ENCODE results near the gene WDR70.
A peak's percentile ranks its signal among the peaks of the same experiment; 100 is the strongest.

The WDR70 gene

GRCh38 chr5:37694867-37695266 is 315.7 kb downstream of the WDR70 start:
- DNase-seq = no peak

DNA sequence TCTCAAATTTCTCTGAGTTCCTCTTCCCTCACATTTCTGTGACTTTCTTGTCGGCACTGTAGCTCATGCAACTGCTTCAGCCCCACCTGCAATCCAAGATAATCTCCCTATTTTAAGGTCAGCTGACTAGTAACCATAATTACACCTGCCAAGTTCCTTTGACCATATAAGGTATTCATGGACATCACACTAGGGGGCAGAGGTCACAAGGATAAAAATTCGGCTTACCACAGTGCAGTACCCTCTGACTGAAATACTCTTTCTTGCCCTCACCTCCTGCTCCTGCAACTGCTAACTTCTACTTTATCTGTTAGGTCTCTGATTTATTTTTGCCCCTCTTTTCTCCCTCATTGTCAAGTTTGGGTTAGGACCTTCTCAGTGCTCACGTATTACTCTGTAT is 316.5 kb downstream of the WDR70 start:
- no peak for DNase-seq

- DNase-seq = no peak
Measured at GRCh38 chr5:37696190-37697021, 317.3 kb downstream of the WDR70 start.

- DNase-seq = no peak
Measured at GRCh38 chr5:37701868-37702267, 322.8 kb downstream of the WDR70 start.

GRCh38 chr5:37703841-37704241 is 324.7 kb downstream of the WDR70 start:
- DNase-seq = no peak

- DNase-seq = no peak
Measured at GRCh38 chr5:37704406-37704805, 325.3 kb downstream of the WDR70 start.

GRCh38 chr5:37709020-37709419 is 329.9 kb downstream of the WDR70 start:
- no peak for DNase-seq

- DNase-seq = no peak
Measured at GRCh38 chr5:37710965-37711364, 331.8 kb downstream of the WDR70 start.

DNA sequence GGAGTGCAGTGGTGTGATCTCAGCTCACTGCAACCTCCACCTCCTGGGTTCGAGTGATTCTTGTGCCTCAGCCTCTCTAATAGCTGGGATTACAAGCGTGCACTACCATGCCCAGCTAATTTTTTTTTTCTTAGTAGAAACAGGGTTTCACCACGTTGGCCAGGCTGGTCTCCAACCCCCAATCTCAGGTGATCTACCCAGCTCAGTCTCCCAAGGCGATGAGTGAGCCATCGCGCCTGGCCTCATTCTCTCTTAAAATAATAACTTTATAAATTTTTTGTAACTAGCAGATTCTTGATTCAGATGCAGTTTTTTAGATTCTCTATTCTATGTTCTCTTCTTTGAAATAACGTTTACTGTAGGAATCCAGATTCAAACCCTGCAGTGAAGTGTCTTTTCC is 333.6 kb downstream of the WDR70 start:
- DNase-seq = no peak

- DNase-seq = no peak
Measured at GRCh38 chr5:37714756-37715155, 335.6 kb downstream of the WDR70 start.

DNA sequence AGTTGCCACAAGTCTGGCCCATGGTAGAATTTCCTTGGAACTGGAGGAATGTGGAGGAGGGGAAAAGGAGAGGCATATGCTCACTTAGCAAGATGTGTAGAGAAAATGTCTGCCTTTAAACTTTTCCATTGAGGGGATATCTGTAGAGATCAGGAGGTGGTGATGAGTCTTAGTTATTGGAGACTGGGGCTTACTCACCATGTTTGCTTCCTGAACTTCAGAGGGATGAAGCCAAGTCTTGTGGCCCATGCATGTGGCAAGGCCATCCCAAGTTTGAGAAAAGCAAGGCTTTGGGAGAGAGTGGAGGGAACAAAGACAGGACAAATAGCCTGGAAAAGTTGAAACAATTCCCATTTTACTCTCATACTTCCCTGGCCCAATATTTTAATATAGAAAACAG is 336.2 kb downstream of the WDR70 start:
- no peak for DNase-seq

DNA sequence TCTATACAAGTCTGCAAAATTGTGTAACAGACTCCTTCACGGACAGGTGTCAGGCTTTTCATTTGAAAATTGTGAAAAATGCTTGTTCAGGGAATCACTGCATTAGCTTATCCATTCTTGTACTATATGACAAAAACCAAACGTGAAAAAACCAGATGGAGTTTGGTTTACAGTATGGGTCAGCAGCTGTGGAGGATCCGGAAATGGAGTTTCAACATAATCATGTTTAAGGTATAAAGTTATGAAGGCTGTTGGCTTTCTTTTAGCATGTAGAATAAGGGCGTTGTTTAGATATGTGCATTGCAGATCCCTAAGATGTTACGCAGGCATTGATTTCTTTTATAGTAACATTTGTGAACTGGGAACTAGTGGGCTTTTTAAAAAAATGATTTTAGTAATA is 336.9 kb downstream of the WDR70 start:
- no peak for DNase-seq

GRCh38 chr5:37716405-37716804 is 337.3 kb downstream of the WDR70 start:
- DNase-seq = no peak

- DNase-seq = no peak
Measured at GRCh38 chr5:37717276-37717612, 338.1 kb downstream of the WDR70 start.

GRCh38 chr5:37717613-37718431 is 338.7 kb downstream of the WDR70 start:
- DNase-seq = peak; percentile 94

DNA sequence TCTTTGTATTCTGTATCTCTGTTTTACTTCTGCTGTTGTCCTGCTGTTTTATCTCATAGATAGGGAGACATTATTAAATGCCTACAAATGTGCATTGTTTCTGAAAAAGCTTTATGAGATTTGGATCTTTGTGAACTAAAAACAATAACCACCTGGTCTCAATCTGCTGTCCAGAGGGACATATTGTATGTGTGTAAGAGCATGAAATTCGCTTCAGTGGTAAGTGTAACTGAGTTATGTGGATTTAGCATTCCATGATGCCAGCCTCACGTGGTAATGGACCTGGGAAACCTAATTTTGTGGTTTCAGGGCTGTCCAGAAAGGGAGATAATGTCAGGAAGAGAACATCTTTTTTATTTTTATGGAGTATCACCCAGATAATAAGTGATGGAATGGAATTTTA is 341.4 kb downstream of the WDR70 start:
- DNase-seq = no peak

DNA sequence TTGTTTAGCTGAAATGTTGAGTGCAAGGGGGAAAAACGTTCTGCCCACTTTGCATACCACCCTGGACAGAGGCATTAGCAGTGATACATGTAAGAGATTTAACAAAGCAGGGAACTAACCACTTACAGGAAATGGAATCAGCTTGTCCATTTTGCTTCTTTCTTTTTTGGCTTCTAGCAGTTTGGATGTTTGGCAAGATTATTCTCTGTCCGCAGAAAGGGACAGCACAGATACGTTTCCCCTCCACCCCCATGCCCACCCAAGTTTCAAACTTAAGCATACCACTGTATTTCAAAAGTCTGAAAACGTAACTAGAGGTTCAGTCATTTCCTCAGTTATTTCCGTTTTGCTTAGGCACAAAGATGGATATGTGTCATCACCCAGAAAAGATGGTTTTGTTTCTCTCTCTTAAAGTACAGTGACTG is 342.3 kb downstream of the WDR70 start:
- DNase-seq = no peak

- no peak for DNase-seq
Measured at GRCh38 chr5:37722236-37723161, 343.4 kb downstream of the WDR70 start.

DNA sequence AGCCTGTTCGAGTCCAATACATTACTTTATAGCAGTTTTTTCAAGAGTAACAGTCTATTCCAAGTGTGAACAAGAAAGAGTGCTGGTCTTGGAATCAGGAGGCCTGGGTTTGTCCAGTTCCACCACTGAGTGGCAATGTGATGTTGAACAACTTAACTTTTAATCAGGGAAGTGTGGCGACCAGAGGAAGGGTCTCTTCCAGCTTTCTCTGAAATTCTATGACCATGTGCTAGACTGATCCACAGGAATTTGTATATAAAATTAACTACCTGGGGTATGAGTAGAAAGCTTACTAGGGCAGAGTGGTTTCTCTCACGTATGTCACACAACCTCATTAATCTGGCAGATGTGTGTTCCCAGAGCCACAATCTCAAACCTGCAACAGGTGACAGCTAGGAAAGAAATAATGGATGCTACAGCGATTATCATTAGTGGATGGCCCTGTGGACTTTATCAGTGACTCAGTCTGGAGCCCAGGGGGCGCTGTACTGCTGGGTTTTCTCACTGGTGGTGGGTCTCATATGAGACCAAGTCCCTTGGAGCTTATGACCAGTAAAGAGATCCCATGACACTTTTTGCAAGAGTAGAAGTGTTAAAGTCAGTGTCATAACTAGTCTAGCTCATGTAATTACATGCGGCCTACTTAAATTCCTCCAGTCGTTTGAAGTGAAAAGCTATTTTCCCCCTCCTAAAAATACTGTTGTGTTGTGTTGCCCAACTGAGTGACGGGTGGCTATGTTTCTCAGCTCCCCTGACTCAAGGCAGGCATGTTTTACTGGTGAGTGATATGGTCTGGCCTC is 344.2 kb downstream of the WDR70 start:
- no peak for DNase-seq

DNA sequence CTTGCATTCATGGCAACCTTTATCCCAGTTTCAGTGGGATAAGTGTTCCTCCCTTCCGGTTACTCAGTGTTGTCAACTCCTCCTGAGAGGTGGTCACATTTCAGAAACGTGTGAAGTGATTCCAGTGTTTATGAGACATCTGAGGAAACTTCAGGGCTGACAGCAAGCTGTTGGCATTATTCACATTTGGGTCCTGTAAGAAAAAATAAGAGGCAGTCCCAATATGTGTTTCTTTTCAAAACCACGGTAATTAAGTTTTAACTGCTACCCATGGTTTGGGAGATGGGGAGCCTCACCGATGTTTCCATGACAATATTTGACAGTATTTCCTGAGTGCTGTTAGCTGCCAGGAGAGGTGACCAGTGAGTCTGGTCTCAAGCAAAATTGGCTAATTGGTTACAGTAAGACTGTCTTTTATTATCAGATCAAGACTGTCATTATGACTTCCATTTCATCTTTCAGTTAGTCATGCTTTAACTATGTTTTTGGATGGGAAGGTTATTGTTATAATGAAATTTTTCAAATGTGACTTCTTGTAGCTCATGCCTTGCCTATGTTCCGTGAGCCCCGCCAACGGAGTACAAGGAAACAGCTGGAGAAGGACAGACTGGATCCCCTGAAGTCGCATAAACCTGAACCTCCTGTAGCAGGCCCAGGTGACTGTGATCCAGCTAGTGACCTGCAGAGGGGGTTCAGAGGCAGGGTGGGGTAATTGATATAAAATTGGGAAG is 345.4 kb downstream of the WDR70 start:
- no peak for DNase-seq

DNA sequence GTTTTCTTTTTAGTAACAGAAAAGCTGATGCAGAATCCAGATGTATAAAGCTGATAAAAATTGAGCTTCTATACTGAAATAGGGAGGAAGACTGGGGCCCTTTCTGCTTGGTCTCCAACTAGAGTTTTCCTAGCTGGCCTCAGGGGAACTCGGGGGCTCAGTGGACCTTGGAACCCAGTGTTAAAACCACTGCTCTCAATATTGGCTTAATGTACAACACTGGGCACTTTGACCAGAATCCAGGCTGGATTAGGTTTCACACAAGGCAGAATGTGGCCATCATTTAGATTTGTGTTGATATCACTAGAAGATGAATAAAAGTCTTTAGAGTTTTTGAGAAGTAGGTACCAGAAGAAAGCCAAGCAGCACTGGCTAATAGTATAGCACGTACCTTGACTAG is 346.1 kb downstream of the WDR70 start:
- DNase-seq = no peak

- DNase-seq = no peak
Measured at GRCh38 chr5:37727238-37727637, 348.1 kb downstream of the WDR70 start.

Data from NCI-H2227 treated with DMSO at 0.1 percent for 48 hours (cell line).